Endothelial cell of umbilical vein (primary cell): ENCODE measurements around the gene LRRC8A.

Experiments used
- CTCF ChIP-seq, 2 donors: IDR thresholded peaks; 1 replicate in 1 of 2; 2 replicates in 1 of 2; pipeline ENCODE4 v1.5.1; 2011; ENCODE audit warnings: low read length in 2 of 2, mild to moderate bottlenecking in 2 of 2, moderate library complexity in 2 of 2, control low read depth in 1 of 2, inconsistent platforms in 1 of 2, low read depth in 1 of 2; ENCODE audit not compliant: insufficient read depth in 1 of 2; ENCODE audit errors: extremely low read depth in 1 of 2
- JUN ChIP-seq: IDR thresholded peaks from 2 replicates; pipeline ENCODE4 v1.6.1; 2011; ENCODE audit warnings: borderline replicate concordance, low read depth; ENCODE audit not compliant: insufficient read length, insufficient read depth
- MYC ChIP-seq: IDR thresholded peaks from one replicate; pipeline ENCODE4 v1.6.1; 2011; ENCODE audit warnings: mild to moderate bottlenecking, low read depth, low read length
- POLR2A ChIP-seq: IDR thresholded peaks from 2 replicates; pipeline ENCODE4 v1.6.1; 2012; ENCODE audit warnings: low read depth, mild to moderate bottlenecking, control low read depth, low read length
- POLR2AphosphoS5 ChIP-seq: IDR thresholded peaks from 2 replicates; pipeline ENCODE4 v1.6.1; 2012; ENCODE audit warnings: low read depth, mild to moderate bottlenecking, control low read depth, low read length, moderate library complexity; ENCODE audit not compliant: insufficient read depth

GRCh38 chr9:128920381-128921058 lies 38.6 kb downstream of the LRRC8A start, which contains the start of gene PHYHD1:
- TF ChIP-seq POLR2A (peak; percentile 14), JUN (no peak), CTCF (IDR thresholded peaks at IDR 0.05; ENCODE audit: extremely low read depth in 1 of 2, insufficient read depth in 1 of 2, low read depth in 1 of 2, low read length in 2 of 2) (no peak), POLR2AphosphoS5 (peak; percentile 63), MYC (no peak)
